ENCODE data around the gene SYNJ2.

SYNJ2 gene

DNA sequence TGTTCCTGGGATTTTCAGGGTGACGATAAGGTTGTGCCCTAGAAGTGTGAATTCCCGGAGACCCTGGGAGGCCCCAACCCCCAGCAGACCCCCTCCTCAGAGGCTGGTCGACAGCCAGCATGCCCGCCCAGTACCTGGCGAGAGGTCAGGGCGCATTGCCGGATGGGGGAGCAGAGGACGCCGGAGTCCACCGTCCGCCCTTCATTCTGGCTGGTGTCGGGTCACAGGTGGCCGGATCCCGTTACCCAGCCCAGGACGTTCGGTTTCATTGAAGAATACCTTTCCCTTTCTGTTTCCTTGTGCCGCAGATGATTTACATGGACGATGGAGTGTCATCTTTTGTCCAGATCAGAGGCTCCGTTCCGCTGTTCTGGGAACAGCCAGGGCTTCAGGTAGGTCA lies 61.3 kb downstream of the SYNJ2 start:
- DNase-seq: no peak

DNA sequence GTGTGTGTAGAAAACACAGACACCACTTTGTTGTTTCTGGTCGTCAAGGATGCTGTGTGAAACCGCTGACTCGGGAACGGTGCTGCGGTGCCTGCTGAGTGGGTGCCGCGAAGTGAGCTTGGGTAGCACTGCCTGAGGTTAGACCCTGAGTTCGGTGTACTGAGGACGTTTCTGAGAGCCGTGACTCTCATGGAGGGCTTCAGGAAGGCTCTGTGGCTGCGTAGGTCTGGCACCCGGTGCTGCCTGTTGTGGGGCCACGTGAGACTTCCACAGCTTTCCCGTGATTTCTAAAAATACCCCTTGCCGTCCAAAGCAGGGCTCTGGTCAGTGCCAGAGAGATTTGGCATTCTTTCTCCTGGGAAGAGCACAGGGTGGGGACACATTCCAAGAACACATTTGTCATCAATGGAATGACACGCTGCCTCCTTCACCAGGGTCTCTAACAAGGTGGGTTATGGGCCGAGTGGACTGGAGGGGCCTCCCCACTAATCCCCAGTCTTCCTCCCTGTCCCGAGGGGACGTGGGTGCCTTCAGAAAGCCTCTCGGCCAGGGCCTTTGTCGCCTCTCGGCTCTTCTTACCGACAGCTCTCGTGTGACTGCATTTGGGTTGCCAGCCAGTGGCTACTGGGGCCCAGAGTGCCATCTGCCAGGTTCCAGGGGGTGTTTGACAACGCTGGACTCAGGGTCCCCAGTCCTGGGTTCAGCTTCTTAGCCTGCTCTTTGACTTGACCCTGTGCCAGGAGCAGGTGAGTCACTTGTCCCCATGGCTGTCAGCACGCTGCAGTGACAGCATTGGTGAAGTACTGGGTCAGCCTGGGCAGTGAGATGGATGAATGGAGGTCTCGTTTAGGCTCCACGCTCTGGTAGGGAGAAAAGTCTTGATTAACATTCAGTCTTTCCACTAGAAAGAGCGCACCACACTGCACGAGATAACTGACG lies 62.2 kb downstream of the SYNJ2 start:
- DNase-seq: no peak

DNA sequence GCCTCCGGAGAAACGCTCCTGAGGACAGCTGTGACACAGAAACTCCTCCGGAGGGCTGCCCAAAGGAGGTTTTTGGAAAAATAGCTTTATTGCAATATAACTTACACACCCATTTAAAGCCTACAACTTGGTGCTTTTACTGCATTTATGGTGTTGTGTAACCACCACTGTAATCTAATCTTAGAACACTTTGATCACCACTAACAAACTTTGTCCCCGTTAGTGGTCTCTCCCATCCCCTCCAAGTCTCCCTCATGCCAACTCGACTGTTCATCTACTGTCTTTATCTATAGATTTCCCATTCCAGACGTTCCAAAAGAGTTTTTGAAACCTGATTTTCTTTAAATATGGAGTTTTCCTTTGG lies 62.8 kb downstream of the SYNJ2 start:
- no peak for DNase-seq

DNA sequence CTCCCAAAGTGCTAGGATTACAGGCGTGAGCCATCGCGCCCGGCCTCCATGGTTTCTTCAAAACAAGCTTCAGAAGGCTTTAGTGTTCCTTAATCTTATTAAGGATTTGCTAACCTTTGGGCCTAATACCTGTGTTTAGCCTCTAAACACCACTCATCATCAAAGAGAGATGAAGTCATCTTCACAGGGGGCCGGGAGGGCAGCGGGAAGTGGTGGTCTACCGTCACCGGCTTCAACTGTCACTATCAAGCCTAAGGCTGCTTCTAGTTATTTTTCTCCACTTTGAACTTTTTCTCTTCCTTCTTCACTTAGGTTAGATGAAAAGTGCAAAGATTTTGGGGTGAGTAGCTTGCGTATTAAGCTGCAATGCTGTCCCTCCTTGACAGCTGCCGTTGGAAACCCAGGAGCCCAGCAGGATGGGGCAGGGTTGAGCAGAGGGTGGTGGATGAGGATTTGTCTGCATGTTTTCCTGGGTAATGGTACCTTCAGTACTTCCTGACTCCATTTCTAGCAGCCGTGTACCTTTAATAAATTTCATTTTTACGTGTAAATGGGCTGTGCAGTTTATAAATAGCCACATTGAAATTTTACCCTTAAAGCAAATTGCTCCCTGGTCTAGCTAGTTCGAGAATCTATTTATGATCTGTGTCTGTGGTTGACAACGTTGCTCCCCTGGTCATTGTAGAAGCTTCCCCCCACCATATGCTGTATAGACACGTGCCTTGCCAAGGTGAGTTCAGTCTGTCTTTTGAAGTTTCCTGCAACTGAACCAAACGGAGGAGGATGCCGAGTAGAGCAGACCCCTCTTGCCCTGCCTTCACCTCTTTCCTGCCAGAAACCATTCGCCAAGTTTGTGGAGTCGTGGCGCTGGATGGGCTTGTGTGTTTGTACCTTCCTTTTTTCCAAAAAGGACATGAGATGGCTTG lies 64.8 kb downstream of the SYNJ2 start:
- DNase-seq: no peak

DNA sequence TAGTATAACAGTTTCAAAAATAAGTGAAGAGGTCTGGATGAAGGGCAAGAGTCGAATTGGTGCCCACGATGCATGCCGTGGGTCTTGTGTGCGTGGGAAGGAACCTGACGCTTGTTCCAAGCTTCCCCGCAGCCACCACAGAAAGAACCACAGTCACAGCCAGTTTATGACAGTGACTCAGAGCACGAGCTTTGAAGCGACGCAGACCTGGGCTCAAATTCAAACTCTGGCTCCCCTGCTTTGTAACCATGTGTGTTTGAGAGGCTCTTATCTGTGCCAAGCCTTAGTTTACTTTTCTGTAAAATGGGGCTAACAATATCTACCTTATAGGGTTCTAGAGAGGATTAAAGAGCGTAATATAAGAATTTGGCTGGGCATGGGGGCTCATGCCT lies 65.5 kb downstream of the SYNJ2 start:
- DNase-seq: no peak

DNA sequence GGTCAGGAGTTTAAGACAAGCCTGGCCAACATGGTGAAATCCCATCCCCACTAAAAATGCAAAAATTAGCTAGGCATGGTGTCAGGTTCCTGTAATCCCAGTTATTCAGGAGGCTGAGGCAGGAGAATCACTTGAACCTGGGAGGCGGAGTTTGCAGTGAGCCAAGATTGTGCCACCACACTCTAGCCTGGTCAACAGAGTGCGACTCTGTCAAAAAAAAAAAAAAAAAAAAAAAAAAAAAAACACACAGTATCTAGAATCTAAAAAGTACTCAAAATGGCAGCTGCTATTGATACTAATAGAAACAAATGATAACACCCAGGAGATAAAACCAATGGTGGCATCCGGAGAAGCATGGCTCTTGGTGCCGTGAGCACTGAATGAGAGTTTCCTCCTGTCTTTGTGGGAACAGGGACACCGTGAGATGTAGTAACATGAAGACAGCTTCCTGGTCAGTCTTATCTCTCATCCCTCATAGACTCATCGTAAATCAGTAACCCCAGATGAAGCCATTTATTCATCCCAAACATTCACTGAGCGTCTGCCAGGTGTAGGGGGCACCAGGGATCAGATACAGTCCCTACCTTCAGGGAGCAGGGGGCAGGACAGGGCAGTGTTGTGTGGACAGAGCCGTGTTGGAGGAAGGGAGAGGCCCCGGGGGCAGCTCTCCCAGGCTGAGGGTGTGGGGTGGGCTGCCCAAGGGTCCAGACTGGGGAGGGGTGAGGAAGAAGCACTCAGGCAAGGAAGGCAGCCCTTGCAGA lies 66.1 kb downstream of the SYNJ2 start:
- no peak for DNase-seq

DNA sequence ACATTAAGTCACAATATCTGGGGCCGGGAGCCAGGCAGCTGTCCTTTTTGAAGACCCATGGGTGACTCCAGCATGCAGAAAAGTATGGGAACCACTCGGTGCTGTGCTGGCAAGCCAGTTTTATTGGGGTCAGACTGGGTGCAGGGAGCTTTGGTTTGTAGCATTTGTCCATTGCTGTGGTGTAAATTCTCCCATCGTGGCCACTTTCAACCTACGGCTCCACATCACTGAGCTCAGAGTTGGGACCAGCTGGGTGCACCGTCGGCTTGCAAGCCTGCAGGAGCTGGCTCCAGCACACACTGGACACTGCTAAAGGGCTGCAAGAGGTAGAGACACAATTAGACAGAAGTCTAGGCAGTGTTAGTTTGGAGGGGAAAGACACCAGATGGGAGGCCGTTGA lies 66.9 kb downstream of the SYNJ2 start:
- no peak for DNase-seq

DNA sequence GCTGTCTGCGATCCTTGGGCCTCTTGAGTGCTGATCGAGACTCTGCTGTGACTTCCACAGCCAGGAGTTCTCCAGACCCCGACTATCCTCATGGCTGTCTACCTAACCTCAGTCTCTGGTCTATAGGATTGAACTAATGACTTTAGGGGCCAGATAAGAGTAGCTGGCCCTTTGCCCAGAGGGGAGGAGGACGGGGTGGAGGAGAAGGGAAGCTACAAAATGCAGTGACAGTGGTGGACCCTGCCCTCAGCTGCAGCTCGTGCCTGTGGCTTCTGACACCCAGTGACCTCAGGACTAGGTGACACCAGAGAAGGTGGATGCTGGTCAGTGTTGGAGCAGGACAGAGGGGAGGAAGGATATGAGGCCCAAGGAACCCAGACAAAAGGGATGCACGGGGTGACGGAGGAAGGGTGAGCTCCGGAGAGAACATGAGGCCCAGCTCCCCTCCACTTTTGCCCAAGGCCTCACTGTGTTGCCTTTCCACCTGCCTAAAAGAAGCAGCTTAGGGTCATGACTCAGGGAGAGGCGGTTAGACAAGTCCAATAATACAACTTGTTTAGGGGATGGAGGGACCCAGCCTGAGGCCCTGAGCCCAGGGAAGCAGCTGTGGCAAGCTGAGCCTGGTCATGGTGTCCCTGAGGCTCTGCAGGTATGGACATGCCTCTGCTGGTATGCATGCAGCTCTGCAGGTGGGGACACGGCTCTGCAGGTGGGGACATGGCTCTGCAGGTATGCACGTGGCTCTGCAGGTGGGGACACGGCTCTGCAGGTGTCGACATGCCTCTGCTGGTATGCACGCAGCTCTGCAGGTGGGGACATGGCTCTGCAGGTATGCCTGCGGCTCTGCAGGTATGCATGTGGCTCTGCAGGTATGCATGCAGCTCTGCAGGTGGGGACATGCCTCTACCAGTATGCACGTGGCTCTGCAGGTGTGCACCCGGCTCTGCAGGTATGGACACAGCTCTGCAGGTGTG lies 67.7 kb downstream of the SYNJ2 start:
- DNase-seq: no peak

DNA sequence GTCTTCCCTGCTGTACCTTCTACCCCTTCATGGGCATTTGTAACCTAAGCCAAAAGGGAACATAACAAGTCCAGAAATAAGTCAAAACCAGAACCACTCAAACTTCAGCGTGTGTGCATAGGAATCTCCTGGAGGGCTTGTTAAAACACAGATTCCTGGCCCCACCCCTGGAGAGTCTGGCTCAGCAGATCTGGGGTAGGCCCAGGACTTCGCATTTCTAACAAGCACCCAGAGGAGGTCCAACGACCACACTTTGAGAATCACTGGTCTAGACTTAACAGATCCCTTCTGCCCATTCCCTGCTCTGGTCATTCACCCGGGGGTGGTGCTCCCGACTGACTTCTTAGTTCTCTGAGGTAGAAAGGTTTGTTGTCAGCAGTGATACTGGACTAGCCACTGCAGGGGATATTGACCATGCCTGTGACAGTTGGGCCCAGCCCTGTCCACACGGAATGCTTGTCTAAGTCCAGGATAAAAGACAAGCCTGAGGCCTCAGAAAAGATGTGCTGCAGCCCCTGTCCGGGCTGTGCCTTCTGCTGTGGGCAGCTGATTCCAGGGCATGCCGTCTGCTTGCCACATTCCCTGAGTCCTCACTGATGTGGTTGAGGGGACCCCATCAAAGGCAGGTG lies 68.6 kb downstream of the SYNJ2 start:
- DNase-seq: no peak

DNA sequence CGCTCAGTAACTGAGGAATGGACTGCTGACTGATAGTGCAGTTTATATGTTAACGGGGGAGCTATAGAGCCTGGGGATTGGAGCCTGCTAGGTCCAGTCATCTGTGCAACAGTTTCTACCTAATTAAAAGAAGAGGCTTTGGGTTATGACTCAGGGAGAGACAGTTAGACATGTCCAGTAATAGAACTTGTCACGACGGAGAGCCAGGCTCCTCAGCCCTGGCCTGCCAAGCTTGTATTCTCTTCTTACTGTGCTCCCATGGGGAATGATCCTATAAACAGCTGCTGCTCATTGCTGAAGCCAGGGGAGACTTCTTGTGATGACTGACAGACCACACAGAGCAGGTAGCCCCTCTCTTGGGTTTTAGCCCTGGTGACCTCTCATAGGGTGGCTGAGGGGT lies 69.3 kb downstream of the SYNJ2 start:
- DNase-seq: no peak

DNA sequence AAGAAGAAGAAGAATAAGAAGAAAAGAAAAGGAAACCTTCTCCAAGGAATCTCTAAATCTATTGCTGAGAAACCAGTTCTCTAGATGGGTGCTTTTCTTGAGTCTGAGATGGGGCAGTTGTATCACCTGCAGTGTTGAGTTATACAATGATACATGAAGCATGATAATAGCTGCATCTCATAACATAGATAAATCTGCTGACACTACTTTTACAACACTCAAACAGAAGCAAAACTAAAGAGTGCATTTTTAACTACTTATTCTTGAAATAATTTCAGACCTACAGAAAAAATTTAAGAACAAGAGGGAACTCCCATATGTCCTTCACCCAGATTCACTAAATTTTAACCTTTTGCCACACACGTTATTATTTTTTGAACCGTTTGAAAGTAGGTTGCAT lies 70.3 kb downstream of the SYNJ2 start:
- DNase-seq: no peak

DNA sequence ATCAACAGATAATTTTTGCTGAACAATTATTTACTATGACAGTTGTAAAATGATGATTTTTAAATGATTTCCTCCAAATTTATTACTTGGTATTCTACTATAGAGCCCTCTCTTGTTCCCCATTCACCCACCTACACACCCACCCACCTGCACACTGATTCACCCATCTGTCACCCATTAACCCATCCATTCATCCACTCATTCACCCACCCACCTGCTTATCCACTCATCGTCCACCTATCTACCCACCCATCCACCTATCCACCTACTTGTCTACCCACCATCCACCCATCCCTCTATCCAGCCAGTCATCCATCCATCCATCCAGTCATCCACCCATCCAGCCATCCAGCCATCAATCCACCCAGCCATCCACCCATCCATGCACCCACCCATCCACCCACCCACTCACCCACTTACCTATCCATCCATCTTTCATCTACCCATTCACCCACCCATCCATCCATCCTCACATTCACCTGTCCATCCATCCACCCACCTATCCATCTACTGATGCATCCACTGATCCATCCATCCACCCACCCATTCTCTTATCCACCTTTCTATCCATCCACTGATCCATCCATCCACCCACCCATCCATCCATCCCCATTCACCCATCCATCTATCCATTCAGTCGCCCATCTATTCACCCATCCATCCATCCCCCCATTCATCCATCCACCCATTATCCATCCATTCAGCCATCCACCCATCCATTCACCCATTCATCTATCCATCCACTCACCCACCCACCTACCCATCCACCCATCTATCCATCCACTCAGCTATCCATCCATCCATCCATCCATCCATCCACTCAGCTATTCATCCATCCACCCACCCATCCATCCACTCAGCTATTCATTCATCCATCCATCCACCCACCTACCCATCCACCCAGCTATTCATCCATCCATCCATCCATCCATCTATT lies 72.0 kb downstream of the SYNJ2 start:
- DNase-seq: no peak

DNA sequence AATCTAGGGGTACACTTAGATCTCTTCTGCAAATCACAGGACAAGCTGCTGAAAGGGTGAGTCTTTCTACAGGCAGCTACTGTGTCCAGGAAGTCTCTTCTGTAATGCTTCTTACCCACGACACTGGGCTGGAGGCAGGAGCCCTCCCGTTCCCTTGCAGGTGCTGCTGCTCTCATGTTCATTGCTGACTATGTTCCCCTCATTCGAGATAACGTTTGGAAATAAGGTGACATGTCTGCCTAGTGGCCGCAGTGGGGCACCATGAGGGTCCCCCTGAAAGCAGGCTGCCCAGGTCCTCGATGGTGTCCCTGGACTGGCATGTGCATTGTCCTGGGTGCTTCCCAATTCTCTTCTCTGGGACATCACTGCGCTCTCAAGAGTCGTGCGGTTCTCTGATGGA lies 74.7 kb downstream of the SYNJ2 start:
- no peak for DNase-seq

DNA sequence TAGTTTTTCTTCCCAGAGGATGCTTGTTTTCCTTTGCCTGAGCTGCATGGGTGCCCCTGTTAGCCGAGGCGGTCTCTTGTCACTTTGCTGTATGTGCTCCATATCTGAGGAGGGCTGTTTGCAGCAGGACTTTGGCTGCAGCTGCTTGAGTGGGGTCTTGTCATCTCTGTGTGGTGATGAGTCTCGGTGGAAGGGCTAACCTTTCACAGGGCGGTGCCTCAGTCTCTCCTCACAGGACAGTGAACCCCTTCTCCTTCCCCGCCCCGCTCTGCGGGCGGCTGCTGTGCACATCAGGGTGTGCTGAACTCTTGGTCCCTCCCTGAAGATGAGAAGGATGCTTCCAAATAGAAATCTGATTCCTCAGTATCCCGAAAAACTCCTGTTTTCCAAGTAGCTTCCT lies 75.1 kb downstream of the SYNJ2 start:
- DNase-seq: no peak

DNA sequence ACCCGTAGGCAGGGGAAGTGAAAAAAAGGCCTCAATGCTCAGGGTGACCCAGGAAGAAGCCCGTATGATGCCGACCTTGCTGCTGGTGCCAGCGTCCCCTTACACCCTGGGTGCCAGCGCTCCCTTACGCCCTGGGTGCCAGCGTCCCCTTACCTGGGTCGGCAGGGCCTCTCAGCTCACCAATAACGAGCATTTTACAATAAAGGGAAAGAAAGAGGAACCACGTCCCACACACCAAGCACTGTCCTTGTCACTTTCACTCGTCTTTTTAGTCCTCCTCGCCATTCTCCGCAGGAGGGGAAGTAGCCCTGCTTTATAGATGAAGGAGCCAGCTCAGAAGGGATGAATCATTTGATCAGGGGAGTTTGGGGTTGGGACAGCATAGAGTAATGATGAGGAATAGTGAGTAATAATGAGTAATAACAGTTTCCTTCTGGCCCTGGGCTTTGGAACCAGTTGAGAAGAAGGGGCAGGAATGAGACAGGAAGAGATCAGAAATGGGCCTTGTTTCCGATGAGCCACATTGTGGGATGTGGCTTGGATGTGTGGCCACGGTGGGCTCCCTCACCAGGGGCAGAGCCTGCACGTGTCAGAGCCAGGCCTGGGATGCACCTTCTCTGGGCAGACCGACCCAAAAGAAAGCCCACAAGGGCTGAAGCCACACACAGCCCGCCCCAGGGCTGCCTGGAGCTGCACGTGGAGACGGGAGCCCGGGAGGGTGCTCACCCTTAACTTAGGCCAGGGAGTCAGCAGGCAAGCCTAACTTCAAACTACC lies 75.7 kb downstream of the SYNJ2 start:
- no peak for DNase-seq

DNA sequence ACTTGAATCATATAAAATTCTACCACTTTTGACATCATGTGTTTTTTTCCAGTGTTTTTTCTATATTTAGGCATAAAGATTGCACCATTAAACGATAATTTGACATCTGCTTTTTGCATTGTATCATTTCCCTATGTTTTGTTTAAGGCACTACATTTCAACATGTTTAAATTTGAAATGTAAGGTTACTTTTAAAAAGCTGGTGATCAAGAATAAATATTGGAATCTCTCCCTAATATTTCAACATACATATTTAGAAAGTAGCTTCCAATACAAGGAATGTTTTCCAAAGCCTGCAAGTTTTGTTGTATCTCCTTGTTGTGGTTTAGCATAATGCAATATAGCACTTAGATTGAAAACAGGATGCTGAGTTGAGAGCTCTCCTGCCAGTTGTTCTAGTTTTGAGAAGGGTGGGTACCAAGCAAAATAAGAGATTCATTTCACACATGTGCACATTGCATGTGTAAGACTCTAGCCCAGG lies 76.5 kb downstream of the SYNJ2 start:
- no peak for DNase-seq

DNA sequence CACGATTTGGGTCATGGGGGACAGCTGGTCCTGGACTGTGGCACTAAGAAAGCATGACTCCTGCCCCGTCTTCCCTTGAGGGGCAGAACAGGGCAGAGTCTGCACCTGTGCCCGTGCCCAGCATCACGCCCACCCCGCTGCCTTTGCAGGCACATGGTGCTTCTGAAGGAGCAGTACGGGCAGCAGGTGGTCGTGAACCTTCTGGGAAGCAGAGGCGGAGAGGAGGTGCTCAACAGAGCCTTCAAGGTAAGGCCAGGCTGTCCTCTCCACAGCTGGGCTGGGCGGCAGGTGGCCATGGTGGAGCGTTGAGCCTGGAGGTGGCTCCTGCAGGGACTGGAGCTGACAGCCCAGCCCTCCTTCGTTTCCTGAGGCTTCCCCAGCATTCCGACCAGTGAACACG lies 77.4 kb downstream of the SYNJ2 start:
- no peak for DNase-seq

DNA sequence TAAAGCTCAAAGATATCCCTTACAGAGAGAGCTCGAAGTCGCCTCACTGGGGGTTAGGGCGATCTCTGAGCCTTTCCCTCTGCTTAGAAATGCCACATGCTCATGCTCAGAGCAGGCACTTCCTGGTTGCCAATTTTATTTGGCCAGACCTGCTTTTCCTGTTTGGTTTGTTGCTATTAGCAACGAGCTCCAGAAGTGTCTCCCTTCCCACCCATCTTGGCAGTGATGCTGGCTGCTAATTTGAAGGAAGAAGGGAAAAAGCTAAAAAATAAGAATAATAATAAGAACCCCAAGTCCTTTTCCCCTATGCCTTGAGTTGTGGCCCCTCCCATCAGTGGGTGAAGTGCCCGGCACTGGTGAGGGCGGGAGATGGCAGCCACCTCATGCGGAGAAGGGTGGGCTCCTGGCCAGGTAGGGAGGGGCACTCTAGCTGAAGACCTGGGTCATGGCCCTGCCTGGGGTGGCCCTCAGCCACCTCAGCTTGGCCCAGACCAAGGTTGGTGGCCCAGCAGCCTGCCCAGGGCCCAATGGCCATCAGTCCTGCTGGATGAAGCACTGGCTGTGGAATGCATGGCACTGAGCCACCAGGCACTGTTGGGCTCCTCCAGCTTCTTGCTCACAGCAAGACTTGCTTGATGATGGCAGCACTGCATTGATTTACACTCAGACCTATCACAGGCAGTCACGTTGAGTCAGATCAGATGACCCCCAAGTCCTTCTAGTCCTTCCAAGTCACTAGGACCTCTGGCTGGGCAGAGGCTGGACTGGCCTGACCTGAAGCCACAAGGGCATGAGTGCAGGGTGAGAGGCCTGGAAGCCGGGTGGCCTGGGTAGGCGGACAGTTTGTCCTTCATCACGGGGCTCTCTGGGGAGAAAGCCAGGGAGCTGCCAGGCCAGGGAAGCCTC lies 79.0 kb downstream of the SYNJ2 start:
- DNase-seq: no peak
